GM19395 (cell line): ENCODE data around the gene MRPS33.
"Not testable (repeated sequence)": the region's sequence is repeated elsewhere in the genome, so short reads cannot be mapped to it uniquely, and the experiment has no call there.

Experiments
- ATAC-seq: cut with Tn5 transposase; IDR thresholded peaks from one replicate; pipeline ENCODE4 v1.9.1; 2021; ENCODE audit warnings: mild to moderate bottlenecking, moderate library complexity; ENCODE audit not compliant: unreplicated experiment

MRPS33 gene

DNA sequence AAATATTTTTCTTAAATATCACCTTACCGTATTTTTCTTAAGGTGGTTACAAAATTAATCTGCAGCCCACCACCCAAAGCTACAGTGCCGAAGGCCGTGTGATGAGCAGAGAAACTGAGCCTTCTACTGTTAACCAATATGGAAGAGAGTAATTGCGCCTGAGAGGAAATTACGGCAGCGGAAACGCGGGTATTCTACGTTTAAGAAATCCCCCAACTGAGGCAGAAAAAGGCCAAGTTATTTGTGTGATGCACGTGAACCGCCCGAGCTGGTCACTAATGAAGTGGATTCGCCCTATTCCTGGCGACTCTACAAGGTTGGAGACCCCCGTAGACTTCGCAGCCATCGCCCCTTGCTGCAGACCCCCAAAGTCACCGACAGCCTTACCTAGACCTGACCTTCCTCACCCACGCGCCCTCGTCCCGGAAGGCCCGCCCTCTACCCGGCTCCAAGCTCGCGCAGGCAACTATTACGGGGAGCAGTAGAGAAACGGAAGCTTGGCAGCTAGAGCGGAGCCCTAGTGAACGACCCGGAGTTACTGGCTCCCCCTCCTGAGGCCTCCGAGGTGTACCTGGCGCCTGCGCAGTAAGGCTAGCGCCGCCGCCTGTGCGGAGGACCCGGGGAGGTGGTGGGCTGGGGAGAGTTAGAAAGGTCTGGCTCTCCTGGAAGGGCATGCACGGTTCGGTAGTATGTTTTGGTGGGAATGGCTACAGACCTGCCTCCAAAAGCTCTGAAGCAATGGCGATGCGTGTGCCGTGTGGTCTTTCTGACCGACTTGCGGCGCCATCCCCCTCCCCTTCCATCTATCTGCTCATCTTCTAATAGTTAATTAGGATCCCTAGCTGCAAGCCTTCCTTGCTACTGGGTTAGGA lies at the start of gene MRPS33:
MRPS33 (minus strand) TSS at position 429 of the 872 bp plus-strand sequence. CDS start 4,319 bp downstream, outside the sequence.
- peak; percentile 99 for ATAC-seq

GRCh38 chr7:141057788-141058187 lies 43.0 kb upstream of the MRPS33 start:
- no peak for ATAC-seq

- ATAC-seq = no peak
Observed at GRCh38 chr7:141055146-141055545, 40.4 kb upstream of the MRPS33 start.

GRCh38 chr7:141053626-141054025 lies 38.9 kb upstream of the MRPS33 start:
- no peak for ATAC-seq

DNA sequence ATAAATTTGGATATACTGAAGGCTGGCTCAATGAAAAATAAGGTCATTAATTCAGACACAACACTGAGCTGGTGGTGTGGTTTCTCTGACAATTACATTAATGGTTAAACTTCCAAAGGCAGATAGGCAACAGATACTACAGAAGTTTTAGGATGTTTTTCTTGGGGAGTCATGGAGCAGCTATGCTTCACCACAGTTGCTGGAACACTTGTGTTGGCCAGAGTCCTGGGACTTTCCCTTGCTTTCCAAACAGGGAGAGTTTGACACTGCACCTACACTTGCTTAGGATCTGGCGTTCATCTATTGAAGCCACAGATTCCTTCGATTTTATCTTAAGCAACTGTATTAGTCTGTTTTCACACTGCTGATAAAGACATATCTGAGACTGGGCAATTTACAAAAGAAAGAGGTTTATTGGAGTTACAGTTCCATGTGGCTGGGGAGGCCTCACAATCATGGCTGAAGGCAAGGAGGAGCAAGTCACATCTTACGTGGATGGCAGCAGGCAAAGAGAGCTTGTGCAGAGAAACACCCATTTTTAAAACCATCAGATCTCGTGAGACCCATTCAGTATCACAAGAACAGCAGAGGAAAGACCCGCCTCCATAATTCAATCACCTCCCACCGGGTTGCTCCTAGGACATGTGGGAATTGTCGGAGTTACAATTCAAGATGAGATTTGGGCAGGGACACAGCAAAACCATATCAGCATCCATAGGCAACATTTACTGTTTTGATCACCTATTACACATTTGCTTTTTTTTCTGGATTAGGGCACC lies 31.3 kb upstream of the MRPS33 start:
- ATAC-seq = no peak

- no peak for ATAC-seq
Observed at GRCh38 chr7:141045126-141045841, 30.5 kb upstream of the MRPS33 start.

- no peak for ATAC-seq
Observed at GRCh38 chr7:141043616-141044015, 28.9 kb upstream of the MRPS33 start.

GRCh38 chr7:141042222-141043193 lies 27.8 kb upstream of the MRPS33 start:
- no peak for ATAC-seq

DNA sequence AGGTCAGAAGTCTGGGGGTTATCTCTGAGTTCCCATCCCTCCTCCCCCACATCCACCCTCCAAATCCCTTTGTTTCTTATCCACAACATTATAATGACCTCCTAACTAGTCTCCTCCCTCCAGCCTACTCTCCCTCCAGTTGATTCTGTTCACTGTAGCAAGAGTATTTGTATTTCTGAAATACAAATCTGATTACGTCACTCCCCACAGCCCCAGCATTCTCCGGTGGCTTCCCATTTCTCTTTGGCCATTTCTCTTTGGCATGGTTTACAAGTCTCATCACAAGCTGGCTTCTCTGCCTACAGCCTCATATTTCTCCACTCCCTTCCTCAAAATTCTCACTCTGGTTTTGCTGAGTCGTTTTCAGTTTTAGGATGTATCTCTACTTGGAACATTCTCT lies 24.6 kb upstream of the MRPS33 start:
- ATAC-seq = no peak

DNA sequence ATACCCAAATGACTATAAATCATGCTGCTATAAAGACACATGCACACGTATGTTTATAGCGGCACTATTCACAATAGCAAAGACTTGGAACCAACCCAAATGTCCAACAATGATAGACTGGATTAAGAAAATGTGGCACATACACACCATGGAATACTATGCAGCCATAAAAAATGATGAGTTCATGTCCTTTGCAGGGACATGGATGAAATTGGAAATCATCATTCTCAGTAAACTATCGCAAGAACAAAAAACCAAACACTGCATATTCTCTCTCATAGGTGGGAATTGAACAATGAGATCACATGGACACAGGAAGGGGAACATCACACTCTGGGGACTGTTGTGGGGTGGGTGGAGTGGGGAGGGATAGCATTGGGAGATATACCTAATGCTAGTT lies 23.3 kb upstream of the MRPS33 start:
- ATAC-seq = not testable (repeated sequence)

GRCh38 chr7:141032539-141033323 lies 18.0 kb upstream of the MRPS33 start:
- ATAC-seq = not testable (repeated sequence)

DNA sequence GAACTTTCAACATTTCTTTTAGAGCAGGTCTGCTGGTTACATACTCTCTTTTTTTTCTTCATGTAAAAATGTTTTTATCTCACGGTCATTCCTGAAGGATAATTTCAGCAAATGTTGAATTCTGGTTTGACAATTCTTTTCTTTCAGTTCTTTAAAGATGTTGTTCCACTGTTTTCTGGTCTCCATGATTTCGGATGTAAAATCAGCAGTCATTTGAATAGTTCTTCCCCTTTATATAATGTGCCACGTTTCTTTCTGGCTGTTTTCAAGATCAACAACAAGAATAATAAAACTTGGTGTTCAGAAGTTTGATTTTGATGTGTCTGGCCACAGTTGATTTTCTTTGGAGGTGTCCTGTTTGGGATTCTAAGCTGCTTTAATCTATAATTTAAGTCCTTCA lies 14.0 kb upstream of the MRPS33 start:
- no peak for ATAC-seq

- no peak for ATAC-seq
Observed at GRCh38 chr7:141027043-141027442, 12.3 kb upstream of the MRPS33 start.

DNA sequence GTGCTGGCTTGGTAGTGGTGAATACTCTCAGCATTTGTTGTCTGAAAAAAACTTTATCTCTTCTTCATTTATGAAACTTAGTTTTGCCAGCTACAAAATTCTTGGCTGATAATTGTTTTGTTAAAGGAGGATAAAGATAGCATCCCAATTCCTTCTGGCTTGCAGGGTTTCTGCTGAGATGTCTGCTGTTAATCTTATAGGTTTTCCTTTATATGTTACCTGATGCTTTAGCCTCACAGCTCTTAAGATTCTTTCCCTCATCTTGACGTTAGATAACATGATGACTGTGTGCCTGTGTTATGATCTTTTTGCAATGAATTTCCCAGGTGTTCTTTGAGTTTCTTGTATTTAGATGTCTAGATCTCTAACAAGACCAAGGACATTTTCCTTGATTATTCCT lies 9.9 kb upstream of the MRPS33 start:
- no peak for ATAC-seq

DNA sequence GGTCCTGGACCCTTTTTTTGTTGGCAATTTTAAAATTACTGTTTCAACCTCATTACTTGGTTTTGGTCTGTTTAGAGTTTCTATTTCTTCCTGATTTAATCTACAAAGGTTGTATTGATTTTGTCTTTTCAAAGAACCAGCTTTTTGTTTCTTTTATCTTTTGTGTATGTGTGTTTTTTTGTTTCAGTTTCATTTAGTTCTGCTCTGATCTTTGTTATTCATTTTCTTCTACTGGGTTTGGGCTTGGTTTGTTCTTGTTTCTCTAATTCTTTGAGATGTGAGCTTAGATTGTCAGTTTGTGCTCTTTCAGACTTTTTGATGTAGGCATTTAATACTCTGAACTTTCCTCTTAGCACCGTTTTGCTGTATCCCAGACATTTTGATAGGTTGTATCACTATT lies 8.5 kb upstream of the MRPS33 start:
- ATAC-seq = no peak

GRCh38 chr7:141017555-141017954 lies 2.8 kb upstream of the MRPS33 start:
- ATAC-seq = no peak

GRCh38 chr7:141016349-141016748 lies 1.6 kb upstream of the MRPS33 start:
- no peak for ATAC-seq

- ATAC-seq = peak; percentile 6
Observed at GRCh38 chr7:141014125-141014523, 628 bp downstream of the MRPS33 start.

GRCh38 chr7:141013345-141013715 lies 1.4 kb downstream of the MRPS33 start:
- ATAC-seq = no peak
